ENCODE measurements around the gene ALCAM. TPM values are rescaled to one million over a fixed set of nuclear protein-coding genes. Genes with fewer than 3 reads are reported as not detected.

The ALCAM gene
- total RNA-seq, 4 donors from 2014 or later = 9.4 to 25.9 (median 16.6) TPM

GRCh38 chr3:105440113-105440512 is 73.4 kb downstream of the ALCAM start:
- in situ Hi-C loops (cut with MboI; ENCODE audit: low pct_ligation_motif_present in 1 of 4, low pct_unique_long_range_greater_than_20kb in 1 of 4, low sequenced_read_pairs in 3 of 4) = no loop called here
- TF ChIP-seq EP300 (IDR thresholded peaks at IDR 0.05; ENCODE audit: low read depth) = no peak
- no peak for TF ChIP-seq POLR2A (IDR thresholded peaks at IDR 0.05)
- no peak for TF ChIP-seq CTCF (IDR thresholded peaks at IDR 0.05)
- TF ChIP-seq POLR2AphosphoS5 (IDR thresholded peaks at IDR 0.05) = no peak

GRCh38 chr3:105444725-105445124 is 78.0 kb downstream of the ALCAM start:
- Histone ChIP-seq H3K4me3 (no peak overlapping the region), H3K4me1 (no peaks in the 10 kb centered on the region), H3K36me3 (no peaks in the 10 kb centered on the region), H3K27ac (no peak overlapping the region), H3K9me3 (no peaks in the 10 kb centered on the region), H3K27me3 (no peaks in the 10 kb centered on the region)
- TF ChIP-seq POLR2AphosphoS5 (IDR thresholded peaks at IDR 0.05) (no peak), CTCF (IDR thresholded peaks at IDR 0.05) (no peak), EP300 (IDR thresholded peaks at IDR 0.05; ENCODE audit: low read depth) (no peak), POLR2A (IDR thresholded peaks at IDR 0.05) (no peak)
- intact Hi-C loops (cut with DNase I; ENCODE audit: low total_unique reads) = no loop called here
- DNase-seq = no peak
- in situ Hi-C loops (cut with MboI; ENCODE audit: low pct_ligation_motif_present in 1 of 4, low pct_unique_long_range_greater_than_20kb in 1 of 4, low sequenced_read_pairs in 3 of 4) = no loop called here
- WGBS, 2 donors (ENCODE audit: low coverage in 1 of 2) = 87 to 91% methylated on average over 1 of the region's 1 CpG

More at GRCh38 chr3:105440113-105440512, 73.4 kb downstream of the ALCAM start:
- no peak for DNase-seq
- Histone ChIP-seq H3K9me3 (no peaks in the 10 kb centered on the region), H3K36me3 (no peaks in the 10 kb centered on the region), H3K4me3 (no peak overlapping the region), H3K27me3 (no peaks in the 10 kb centered on the region), H3K4me1 (no peaks in the 10 kb centered on the region), H3K27ac (no peak overlapping the region)
- intact Hi-C loops (cut with DNase I; ENCODE audit: low total_unique reads) = no loop called here
- WGBS, 2 donors (ENCODE audit: low coverage in 1 of 2) = 82 to 94% methylated on average over 3 of the region's 3 CpGs

- intact Hi-C loops (cut with DNase I; ENCODE audit: low total_unique reads) (no loop called here), in situ Hi-C loops (cut with MboI; ENCODE audit: low pct_ligation_motif_present in 1 of 4, low pct_unique_long_range_greater_than_20kb in 1 of 4, low sequenced_read_pairs in 3 of 4) (no loop called here)
- no peak overlapping the region for H3K27ac ChIP-seq
- WGBS, 2 donors (ENCODE audit: low coverage in 1 of 2) = 33 to 65% methylated on average over 2 to 4 of the region's 4 CpGs
- no peak overlapping the region for H3K4me3 ChIP-seq
- no peaks in the 10 kb centered on the region for H3K9me3 ChIP-seq
- H3K27me3 ChIP-seq = no peaks in the 10 kb centered on the region
- TF ChIP-seq POLR2A (IDR thresholded peaks at IDR 0.05) = no peak
- no peak for TF ChIP-seq CTCF (IDR thresholded peaks at IDR 0.05)
- no peak for TF ChIP-seq POLR2AphosphoS5 (IDR thresholded peaks at IDR 0.05)
- no peak for TF ChIP-seq EP300 (IDR thresholded peaks at IDR 0.05; ENCODE audit: low read depth)
- no peak for DNase-seq
- no peaks in the 10 kb centered on the region for H3K4me1 ChIP-seq
- no peaks in the 10 kb centered on the region for H3K36me3 ChIP-seq
Observed at GRCh38 chr3:105448338-105448982, 81.8 kb downstream of the ALCAM start.

GRCh38 chr3:105449414-105449813 is 82.7 kb downstream of the ALCAM start:
- no peaks in the 10 kb centered on the region for H3K4me1 ChIP-seq
- in situ Hi-C loops (cut with MboI; ENCODE audit: low pct_ligation_motif_present in 1 of 4, low pct_unique_long_range_greater_than_20kb in 1 of 4, low sequenced_read_pairs in 3 of 4) (no loop called here), intact Hi-C loops (cut with DNase I; ENCODE audit: low total_unique reads) (no loop called here)
- H3K36me3 ChIP-seq = no peaks in the 10 kb centered on the region
- no peaks in the 10 kb centered on the region for H3K9me3 ChIP-seq
- H3K27me3 ChIP-seq = no peaks in the 10 kb centered on the region
- TF ChIP-seq EP300 (IDR thresholded peaks at IDR 0.05; ENCODE audit: low read depth) = no peak
- no peak for TF ChIP-seq POLR2AphosphoS5 (IDR thresholded peaks at IDR 0.05)
- no peak for TF ChIP-seq POLR2A (IDR thresholded peaks at IDR 0.05)
- TF ChIP-seq CTCF (IDR thresholded peaks at IDR 0.05) = no peak
- WGBS, 2 donors (ENCODE audit: low coverage in 1 of 2) = 76 to 88% methylated on average over 3 of the region's 3 CpGs
- H3K4me3 ChIP-seq = no peak overlapping the region
- no peak for DNase-seq
- H3K27ac ChIP-seq = no peak overlapping the region

Measured in transverse colon (tissue), 4 donors.